Spleen (tissue), 7 donors: ENCODE results near the gene CENPM.

Experiments used
- CTCF ChIP-seq, 11 experiments: fragments of 200-600 bp in 7 of 11; fragments of 450-650 bp in 4 of 11; sonication (generic) in 4 of 11; IDR thresholded peaks in 8 of 11; conservative IDR thresholded peaks in 3 of 11; 1 replicate in 7 of 11; 2 replicates in 4 of 11; pipeline versions ENCODE4 v1.4.0 to v1.8.0; 2016 to 2021; ENCODE audit warnings: antibody characterized with exemption in 11 of 11, inconsistent platforms in 4 of 11, mild to moderate bottlenecking in 1 of 11
- POLR2A ChIP-seq, 3 donors: fragments of 450-650 bp; IDR thresholded peaks; one replicate each; pipeline ENCODE4 v1.5.1; 2017; ENCODE audit warnings: antibody characterized with exemption in 3 of 3, mild to moderate bottlenecking in 1 of 3
- donor health status: DM: no; HTN: no; CAD: no; lungs with moderate emphysema.
- donor health status: DM: no; HTN: no; CAD: no.
- donor health status: DM: no; HTN: no; CAD: no.

- TF ChIP-seq CTCF (IDR thresholded peaks at IDR 0.05 in 8 of 11, conservative IDR thresholded peaks at IDR 0.05 in 3 of 11): no peak
- TF ChIP-seq POLR2A (IDR thresholded peaks at IDR 0.05): no peak
Measured at GRCh38 chr22:41899992-41900651, 46.8 kb downstream of the CENPM start.
